Loucy (cell line): Measurements from ENCODE around the gene HYOU1.
A peak's percentile ranks its signal among the peaks of the same experiment; 100 is the strongest.

Experiments
- H2AFZ ChIP-seq: fragments of 200-600 bp; sonication (generic); 2 replicates; pipeline ENCODE4 v1.6.0; 2016; ENCODE audit warnings: antibody characterized with exemption, mild to moderate bottlenecking, low read length, moderate library complexity
- H3F3A ChIP-seq: fragments of 200-600 bp; 2 replicates; pipeline ENCODE4 v1.6.0; 2016; ENCODE audit warnings: antibody characterized with exemption, low read depth, mild to moderate bottlenecking
- H3K27me3 ChIP-seq: fragments of 200-600 bp; sonication (generic); 2 replicates; pipeline ENCODE4 v1.6.1; 2014; ENCODE audit warnings: low read length, mild to moderate bottlenecking; ENCODE audit not compliant: insufficient read depth, poor library complexity, severe bottlenecking
- H3K36me3 ChIP-seq: fragments of 200-600 bp; sonication (generic); 2 replicates; pipeline ENCODE4 v1.6.1; 2016; ENCODE audit warnings: low read length; ENCODE audit not compliant: insufficient read depth
- H3K4me1 ChIP-seq: fragments of 200-600 bp; sonication (generic); 2 replicates; pipeline ENCODE4 v1.5.1; 2014; ENCODE audit warnings: low read length, mild to moderate bottlenecking; ENCODE audit not compliant: insufficient read depth, poor library complexity, severe bottlenecking
- H3K4me2 ChIP-seq: fragments of 200-600 bp; sonication (generic); 2 replicates; pipeline ENCODE4 v1.6.0; 2014; ENCODE audit warnings: antibody characterized with exemption, low read length, low read depth, mild to moderate bottlenecking; ENCODE audit not compliant: poor library complexity, severe bottlenecking
- H3K4me3 ChIP-seq: fragments of 200-600 bp; sonication (generic); 2 replicates; pipeline ENCODE4 v1.5.1; 2014; ENCODE audit warnings: low read length, mild to moderate bottlenecking, mixed read lengths; ENCODE audit not compliant: poor library complexity, severe bottlenecking
- H3K79me2 ChIP-seq: fragments of 200-600 bp; sonication (generic); 2 replicates; pipeline ENCODE4 v1.6.1; 2014; ENCODE audit warnings: low read length; ENCODE audit not compliant: insufficient read depth
- H3K9ac ChIP-seq: fragments of 200-600 bp; sonication (generic); 2 replicates; pipeline ENCODE4 v1.6.0; 2014; ENCODE audit warnings: mild to moderate bottlenecking, low read depth, low read length, moderate library complexity; ENCODE audit not compliant: poor library complexity, severe bottlenecking
- H3K9me2 ChIP-seq: fragments of 200-600 bp; sonication (generic); replicated peaks from 2 replicates; pipeline ENCODE4 v1.6.1; 2016; ENCODE audit warnings: low read depth, low read length, mixed read lengths
- H3K9me3 ChIP-seq: fragments of 200-600 bp; sonication (generic); 2 replicates; pipeline ENCODE4 v1.6.1; 2014; ENCODE audit warnings: mild to moderate bottlenecking, antibody characterized with exemption, low read length, low read depth; ENCODE audit not compliant: insufficient read depth
- H4K20me1 ChIP-seq: fragments of 200-600 bp; sonication (generic); 2 replicates; pipeline ENCODE4 v1.6.0; 2014; ENCODE audit warnings: antibody characterized with exemption, low read length, mild to moderate bottlenecking; ENCODE audit not compliant: insufficient read depth, poor library complexity, severe bottlenecking
- EZH2phosphoT487 ChIP-seq: fragments of 200-600 bp; IDR thresholded peaks from 2 replicates; pipeline ENCODE4 v1.6.1; 2018; ENCODE audit warnings: antibody characterized with exemption, mild to moderate bottlenecking, moderate library complexity, borderline replicate concordance
- TF ChIP-seq, protein P1 (sequence below): fragments of 200-600 bp; sonication (generic); conservative IDR thresholded peaks from 2 replicates; pipeline ENCODE4 v1.5.1; 2014; ENCODE audit warnings: mild to moderate bottlenecking, antibody characterized with exemption, low read length

Gene HYOU1

GRCh38 chr11:118996926-118997626 lies 59.9 kb downstream of the HYOU1 start:
- peaks cover 28% of the 10 kb centered on the region for H3K4me1 ChIP-seq
- H4K20me1 ChIP-seq, result peaks cover 10% of the 10 kb centered on the region
- H3F3A ChIP-seq, result no peaks in the 10 kb centered on the region
- peak overlapping the region; percentile 86 for H3K4me3 ChIP-seq
- peak overlapping the region; percentile 86 for H3K4me2 ChIP-seq
- H3K36me3 ChIP-seq, result no peaks in the 10 kb centered on the region
- H3K9me3 ChIP-seq, result no peaks in the 10 kb centered on the region
- peak overlapping the region; percentile 80 for H2AFZ ChIP-seq
- H3K9ac ChIP-seq, result peak overlapping the region; percentile 95
- TF ChIP-seq, protein P1, sequence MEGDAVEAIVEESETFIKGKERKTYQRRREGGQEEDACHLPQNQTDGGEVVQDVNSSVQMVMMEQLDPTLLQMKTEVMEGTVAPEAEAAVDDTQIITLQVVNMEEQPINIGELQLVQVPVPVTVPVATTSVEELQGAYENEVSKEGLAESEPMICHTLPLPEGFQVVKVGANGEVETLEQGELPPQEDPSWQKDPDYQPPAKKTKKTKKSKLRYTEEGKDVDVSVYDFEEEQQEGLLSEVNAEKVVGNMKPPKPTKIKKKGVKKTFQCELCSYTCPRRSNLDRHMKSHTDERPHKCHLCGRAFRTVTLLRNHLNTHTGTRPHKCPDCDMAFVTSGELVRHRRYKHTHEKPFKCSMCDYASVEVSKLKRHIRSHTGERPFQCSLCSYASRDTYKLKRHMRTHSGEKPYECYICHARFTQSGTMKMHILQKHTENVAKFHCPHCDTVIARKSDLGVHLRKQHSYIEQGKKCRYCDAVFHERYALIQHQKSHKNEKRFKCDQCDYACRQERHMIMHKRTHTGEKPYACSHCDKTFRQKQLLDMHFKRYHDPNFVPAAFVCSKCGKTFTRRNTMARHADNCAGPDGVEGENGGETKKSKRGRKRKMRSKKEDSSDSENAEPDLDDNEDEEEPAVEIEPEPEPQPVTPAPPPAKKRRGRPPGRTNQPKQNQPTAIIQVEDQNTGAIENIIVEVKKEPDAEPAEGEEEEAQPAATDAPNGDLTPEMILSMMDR, result peak; percentile 47
- TF ChIP-seq EZH2phosphoT487, result no peak
- no peaks in the 10 kb centered on the region for H3K9me2 ChIP-seq
- peaks cover 57% of the 10 kb centered on the region for H3K79me2 ChIP-seq
- no peaks in the 10 kb centered on the region for H3K27me3 ChIP-seq
